PC-9 (cell line): Measurements from ENCODE around the gene ANKS1B.

Experiments
- EZH2 ChIP-seq: fragments of 200-600 bp; sonication (generic); IDR thresholded peaks from 2 replicates; pipeline ENCODE4 v1.8.0; 2017; ENCODE audit warnings: antibody characterized with exemption, low read depth
- TF ChIP-seq, protein P1 (sequence below): fragments of 200-600 bp; sonication (generic); conservative IDR thresholded peaks from 2 replicates; pipeline ENCODE4 v1.6.1; 2017; ENCODE audit warnings: mixed run types, antibody characterized with exemption, mild to moderate bottlenecking, moderate library complexity

DNA sequence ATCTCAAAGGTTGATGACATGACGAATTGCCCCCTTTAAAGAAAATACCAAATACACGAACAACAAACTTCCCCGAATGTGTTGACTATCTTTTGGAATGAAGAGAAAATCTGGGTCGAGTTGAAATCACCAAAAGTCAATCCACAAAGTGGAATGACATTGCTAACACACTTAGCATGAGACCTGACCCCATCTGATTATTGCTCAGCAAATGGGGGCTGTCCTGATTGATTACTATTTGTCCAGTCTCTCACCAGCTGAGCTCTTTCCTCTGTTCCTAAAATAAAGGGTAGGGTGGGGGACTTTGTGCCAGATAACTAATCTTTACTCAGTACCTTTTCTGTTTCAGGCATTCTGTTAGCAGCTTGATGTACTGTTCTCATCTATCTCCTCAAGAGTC, 1116.2 kb downstream of the ANKS1B start:
- TF ChIP-seq, protein P1, sequence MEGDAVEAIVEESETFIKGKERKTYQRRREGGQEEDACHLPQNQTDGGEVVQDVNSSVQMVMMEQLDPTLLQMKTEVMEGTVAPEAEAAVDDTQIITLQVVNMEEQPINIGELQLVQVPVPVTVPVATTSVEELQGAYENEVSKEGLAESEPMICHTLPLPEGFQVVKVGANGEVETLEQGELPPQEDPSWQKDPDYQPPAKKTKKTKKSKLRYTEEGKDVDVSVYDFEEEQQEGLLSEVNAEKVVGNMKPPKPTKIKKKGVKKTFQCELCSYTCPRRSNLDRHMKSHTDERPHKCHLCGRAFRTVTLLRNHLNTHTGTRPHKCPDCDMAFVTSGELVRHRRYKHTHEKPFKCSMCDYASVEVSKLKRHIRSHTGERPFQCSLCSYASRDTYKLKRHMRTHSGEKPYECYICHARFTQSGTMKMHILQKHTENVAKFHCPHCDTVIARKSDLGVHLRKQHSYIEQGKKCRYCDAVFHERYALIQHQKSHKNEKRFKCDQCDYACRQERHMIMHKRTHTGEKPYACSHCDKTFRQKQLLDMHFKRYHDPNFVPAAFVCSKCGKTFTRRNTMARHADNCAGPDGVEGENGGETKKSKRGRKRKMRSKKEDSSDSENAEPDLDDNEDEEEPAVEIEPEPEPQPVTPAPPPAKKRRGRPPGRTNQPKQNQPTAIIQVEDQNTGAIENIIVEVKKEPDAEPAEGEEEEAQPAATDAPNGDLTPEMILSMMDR: no peak
- TF ChIP-seq EZH2: no peak
